BJ (cell line): ENCODE results near the gene ANKRD9. TPM values are rescaled to one million over a fixed set of nuclear protein-coding genes. Genes with fewer than 3 reads are reported as not detected.
"Not testable (repeated sequence)": the region's sequence is repeated elsewhere in the genome, so short reads cannot be mapped to it uniquely, and the experiment has no call there.

Experiments used
- CTCF ChIA-PET: fragments of 350-600 bp; formaldehyde crosslinking; extraction: SDS; loops from one replicate; lab custom pipeline; 2021; ENCODE audit warnings: antibody characterized with exemption, inconsistent platforms; lab: Yijun Ruan, JAX
- POLR2A ChIA-PET: fragments of 300-600 bp; sonication (Branson Sonifier 250); formaldehyde crosslinking; extraction: SDS; loops from one replicate; lab custom pipeline; 2021; ENCODE audit warnings: antibody characterized with exemption; lab: Charles Lee
- DNase-seq: peaks from one replicate; pipeline ENCODE4 v3.0.0-alpha.2; 2011; ENCODE audit warnings: low read depth
- H3K27me3 ChIP-seq: 2 replicates; pipeline ENCODE4 v1.6.0; 2011; ENCODE audit warnings: low read length; ENCODE audit not compliant: control insufficient read depth, insufficient read depth
- H3K36me3 ChIP-seq: 2 replicates; pipeline ENCODE4 v1.5.1; 2011; ENCODE audit warnings: low read length; ENCODE audit not compliant: control insufficient read depth, insufficient read depth
- H3K4me3 ChIP-seq: 2 replicates; pipeline ENCODE4 v1.5.1; 2011; ENCODE audit warnings: low read depth, mild to moderate bottlenecking, control low read depth, low read length
- CTCF ChIP-seq: IDR thresholded peaks from 2 replicates; pipeline ENCODE4 v1.5.1; 2011; ENCODE audit warnings: low read depth, mild to moderate bottlenecking, control low read depth, inconsistent platforms, low read length, moderate library complexity; ENCODE audit not compliant: insufficient read depth
- polyA plus RNA-seq: library from polyadenylated mRNA; depleted of rRNA; stranded (reverse); fragments of >200 nt; gene quantifications from 2 replicates; pipeline ENCODE4 v1.2.3, GENCODE V29; 2011

The ANKRD9 gene
- polyA plus RNA-seq, 1 experiment, result 9.1 TPM

- TF ChIP-seq CTCF, result peak; percentile 99
- Histone ChIP-seq H3K4me3 (peak overlapping the region; percentile 73), H3K36me3 (no peaks in the 10 kb centered on the region), H3K27me3 (no peaks in the 10 kb centered on the region)
- POLR2A ChIA-PET, result interaction anchor here (0.7 kb wide), 1 partner anchor 130 kb away, joined by 3 read pairs; no protein-coding TSS in a partner anchor
- peak; percentile 90 for DNase-seq
- CTCF ChIA-PET, result interaction anchor here (0.6 to 3.6 kb wide), 35 partner anchors 8 to 775 kb away, joined by 3 to 25 read pairs (median 4); partner anchors contain the start of genes ANKRD9, CINP and TECPR2
Measured at GRCh38 chr14:102524451-102525218, 15.1 kb upstream of the ANKRD9 start.

DNA sequence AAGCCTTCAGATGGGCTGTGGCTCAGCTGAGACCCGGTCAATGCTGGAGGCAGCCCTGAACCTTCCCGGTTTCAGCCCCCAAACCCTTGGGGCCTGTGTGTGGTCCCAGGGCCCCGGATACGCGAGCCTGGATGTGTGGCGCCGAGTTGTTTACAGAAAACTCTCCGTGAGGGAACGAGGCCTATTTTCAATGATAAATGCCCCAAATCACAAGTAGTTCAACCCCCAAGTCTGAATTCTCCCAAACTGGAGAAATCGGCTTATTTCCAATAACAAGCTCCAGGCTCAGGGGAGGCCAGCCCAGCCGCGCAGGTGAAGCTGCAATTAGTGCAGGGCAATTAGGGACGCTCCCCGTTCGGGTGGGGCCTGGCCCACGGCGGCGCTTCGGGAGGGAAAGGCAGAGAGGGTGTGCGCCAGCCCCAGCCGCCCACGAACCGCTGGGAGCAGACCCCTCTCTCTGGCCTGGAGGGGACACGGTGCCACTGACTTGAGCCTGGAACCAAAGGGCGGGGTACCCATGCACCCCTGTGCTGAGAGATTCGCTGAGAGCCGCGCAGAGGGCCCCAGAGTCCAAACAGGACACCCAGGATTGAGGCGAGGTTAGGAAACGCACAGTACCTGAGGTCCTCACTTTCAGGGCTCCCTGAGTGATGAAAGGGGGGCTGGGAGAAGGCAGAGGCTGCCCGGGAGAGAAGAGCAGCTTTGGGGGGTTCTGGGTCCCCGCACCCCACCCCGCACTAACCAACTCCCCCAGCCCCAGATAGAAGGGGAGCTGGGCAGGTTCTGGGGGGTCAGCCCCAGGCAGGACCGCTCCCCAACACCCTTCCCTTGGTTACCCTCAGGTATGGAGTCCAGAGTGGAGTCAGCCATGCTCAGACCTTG, 14.2 kb upstream of the ANKRD9 start:
- Histone ChIP-seq H3K4me3 (peak overlapping the region; percentile 18), H3K27me3 (no peaks in the 10 kb centered on the region), H3K36me3 (no peaks in the 10 kb centered on the region)
- TF ChIP-seq CTCF, result no peak
- DNase-seq, result no peak
- ChIA-PET POLR2A (interaction anchor here (0.7 kb wide), 1 partner anchor 131 kb away, joined by 3 read pairs; no protein-coding TSS in a partner anchor), CTCF (interaction anchor here (0.7 to 3.6 kb wide), 25 partner anchors 9 to 774 kb away, joined by 3 to 25 read pairs (median 4); partner anchors contain the start of gene ANKRD9)

GRCh38 chr14:102523200-102523568, 13.6 kb upstream of the ANKRD9 start:
- no peaks in the 10 kb centered on the region for H3K36me3 ChIP-seq
- no peak for TF ChIP-seq CTCF
- POLR2A ChIA-PET, result no interaction called here
- CTCF ChIA-PET, result interaction anchor here (0.6 to 3.6 kb wide), 9 partner anchors 13 to 393 kb away, joined by 3 to 25 read pairs (median 4); partner anchors contain the start of gene ANKRD9
- DNase-seq, result no peak
- no peaks in the 10 kb centered on the region for H3K27me3 ChIP-seq
- H3K4me3 ChIP-seq, result no peak overlapping the region

DNA sequence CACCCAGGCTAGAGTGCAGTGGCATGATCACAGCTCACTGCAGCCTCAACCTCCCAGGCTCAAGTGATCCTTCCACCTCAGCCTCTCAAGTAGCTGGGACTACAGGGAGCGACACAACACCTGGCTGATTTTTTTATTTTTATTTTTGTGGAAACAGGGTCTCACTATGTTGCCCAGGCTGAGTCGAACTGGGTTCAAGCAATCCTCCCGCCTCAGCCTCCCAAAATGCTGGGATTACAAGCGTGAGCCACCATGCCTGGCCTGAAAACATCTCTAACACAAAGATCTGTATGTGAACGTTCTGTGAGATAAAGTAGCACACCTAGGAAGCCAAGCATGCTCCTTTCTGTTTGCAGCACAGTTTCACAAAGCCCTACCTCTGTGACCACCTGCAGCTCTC, 10.1 kb upstream of the ANKRD9 start:
- DNase-seq, H3K36me3 ChIP-seq, H3K27me3 ChIP-seq, H3K4me3 ChIP-seq, POLR2A ChIA-PET: not testable (repeated sequence)
- CTCF ChIA-PET, result interaction anchor here (0.6 kb wide), 1 partner anchor 71 kb away, joined by 4 read pairs; no protein-coding TSS in a partner anchor

- H3K4me3 ChIP-seq, result no peak overlapping the region
- no peak for DNase-seq
- H3K36me3 ChIP-seq, result no peaks in the 10 kb centered on the region
- CTCF ChIA-PET, result interaction anchor here (0.6 to 2.4 kb wide), 7 partner anchors 11 to 421 kb away, joined by 3 to 33 read pairs (median 3); no protein-coding TSS in a partner anchor
- no peaks in the 10 kb centered on the region for H3K27me3 ChIP-seq
- no peak for TF ChIP-seq CTCF
- POLR2A ChIA-PET, result interaction anchor here (0.5 kb wide), 1 partner anchor 153 kb away, joined by 5 read pairs; no protein-coding TSS in a partner anchor
Measured at GRCh38 chr14:102518063-102518648, 8.6 kb upstream of the ANKRD9 start.
